Neural cell (in vitro differentiated cells): ENCODE measurements around the gene CTNNBL1.

Source experiments
- CTCF ChIP-seq: fragments of 450-650 bp; IDR thresholded peaks from 2 replicates; pipeline ENCODE4 v1.5.1; 2014; ENCODE audit warnings: antibody characterized with exemption, mild to moderate bottlenecking, moderate library complexity; ENCODE audit not compliant: poor library complexity, severe bottlenecking
- POLR2AphosphoS5 ChIP-seq: IDR thresholded peaks from 2 replicates; pipeline ENCODE4 v1.6.1; 2012
- TAF1 ChIP-seq: IDR thresholded peaks from 2 replicates; pipeline ENCODE4 v1.6.1; 2012; ENCODE audit warnings: low read depth

GRCh38 chr20:37647946-37648345 is 45.9 kb upstream of the CTNNBL1 start:
- TF ChIP-seq CTCF: no peak
- no peak for TF ChIP-seq POLR2AphosphoS5
- TF ChIP-seq TAF1: no peak
